Dermis microvascular lymphatic vessel endothelial cell (primary cell): Measurements from ENCODE around the gene NAP1L1. TPM values are rescaled to one million over a fixed set of nuclear protein-coding genes. Genes with fewer than 3 reads are reported as not detected.

Experiments used
- DNase-seq, 2 donors: peaks; one replicate each; pipeline versions ENCODE4 v3.0.0 to v3.0.0-alpha.2; 2010; ENCODE audit warnings: low read depth in 2 of 2
- total RNA-seq: library from RNA; depleted of rRNA; stranded (reverse); fragments of >200 nt; gene quantifications from 2 replicates; pipeline ENCODE4 v1.2.1, GENCODE V29; 2014

The NAP1L1 gene
- total RNA-seq, 1 donor from 2014 or later = 144 TPM

GRCh38 chr12:76023069-76023690 lies 61.3 kb downstream of the NAP1L1 start:
- no peak for DNase-seq

DNA sequence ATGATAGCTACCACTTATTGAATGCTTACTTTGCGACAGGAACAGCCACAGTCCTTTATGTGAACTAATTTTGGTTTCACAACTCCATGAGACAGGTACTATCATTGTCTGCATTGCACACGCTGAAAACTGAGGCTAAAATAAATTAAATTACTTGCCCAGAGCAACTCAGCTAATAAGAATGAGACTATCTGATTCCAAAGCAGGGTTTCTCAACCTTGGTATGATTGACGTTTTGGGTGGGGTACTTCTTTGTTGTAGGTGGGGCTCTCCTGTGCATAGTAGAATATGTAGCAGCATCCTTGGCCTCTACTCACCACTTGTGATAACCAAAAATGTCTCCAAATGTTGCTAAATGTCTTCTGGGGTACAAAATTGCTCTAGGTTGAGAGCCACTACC lies 62.0 kb downstream of the NAP1L1 start:
- DNase-seq = no peak

GRCh38 chr12:76020731-76021672 lies 63.5 kb downstream of the NAP1L1 start:
- peak; percentile 48 to 90 for DNase-seq

DNA sequence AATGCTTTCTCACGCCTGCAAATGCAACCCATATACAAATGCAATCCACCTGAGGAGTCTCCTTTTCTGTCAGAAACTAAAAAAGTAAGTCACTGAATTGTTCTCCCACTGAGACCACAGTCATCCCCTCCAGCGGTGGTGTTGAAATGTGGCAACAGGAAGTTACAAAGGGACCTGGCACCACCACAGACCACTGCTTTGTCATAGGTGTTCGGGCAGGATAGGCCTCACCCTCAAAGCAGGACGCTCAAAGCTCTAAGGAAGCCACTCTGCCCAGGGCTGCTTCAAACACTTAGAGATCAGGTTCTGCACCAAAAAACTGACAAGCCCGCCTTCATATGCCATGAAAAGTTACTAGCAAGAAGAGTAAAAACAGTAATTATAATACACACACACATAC lies 64.2 kb downstream of the NAP1L1 start:
- peak; percentile 50 to 66 for DNase-seq

- DNase-seq = no peak
These were observed 65.8 kb downstream of the NAP1L1 start for GRCh38 chr12:76018672-76019071.

DNA sequence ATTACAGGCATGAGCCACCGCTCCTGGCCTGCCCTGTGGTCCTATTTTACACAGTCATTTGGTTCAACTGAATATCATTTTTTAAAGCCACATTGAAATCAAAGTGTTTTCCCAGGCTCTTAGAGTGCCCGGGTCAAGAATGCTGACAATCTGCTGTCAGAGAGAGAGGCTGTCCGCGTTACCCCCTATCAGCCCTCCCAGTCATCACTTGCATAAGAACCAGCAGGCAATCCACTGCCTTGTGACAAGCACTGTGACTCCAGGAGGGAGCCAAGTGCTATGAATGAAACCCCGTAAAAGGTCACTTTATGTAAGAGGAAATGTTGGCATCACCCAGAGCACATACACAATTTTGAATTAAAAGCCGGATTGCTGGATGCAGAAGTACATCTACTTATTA lies 66.4 kb downstream of the NAP1L1 start:
- no peak for DNase-seq

DNA sequence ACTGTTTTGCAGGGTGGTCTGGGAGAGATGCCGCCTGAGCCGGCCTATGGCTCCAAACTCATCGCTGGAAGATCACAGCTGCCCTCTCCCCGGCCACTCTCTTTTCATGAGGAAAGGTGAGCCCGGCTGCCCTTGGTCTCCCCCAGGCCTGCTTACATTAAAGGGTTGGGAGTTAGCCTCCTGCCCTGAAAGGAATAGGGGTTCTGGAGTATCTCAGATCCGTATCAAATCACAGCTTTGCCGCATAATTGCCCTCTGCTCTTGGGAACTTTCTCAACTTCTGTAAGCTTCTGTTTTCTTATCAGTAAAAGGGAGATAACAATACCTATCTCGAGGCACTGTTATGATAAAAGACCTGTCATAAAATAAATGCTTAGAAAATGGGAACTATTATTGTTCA lies 70.5 kb downstream of the NAP1L1 start:
- no peak for DNase-seq

GRCh38 chr12:76013603-76014002 lies 70.9 kb downstream of the NAP1L1 start:
- no peak for DNase-seq

- no peak for DNase-seq
These were observed 71.8 kb downstream of the NAP1L1 start for GRCh38 chr12:76012644-76013043.

GRCh38 chr12:76010732-76011458 lies 73.6 kb downstream of the NAP1L1 start:
- no peak for DNase-seq

DNA sequence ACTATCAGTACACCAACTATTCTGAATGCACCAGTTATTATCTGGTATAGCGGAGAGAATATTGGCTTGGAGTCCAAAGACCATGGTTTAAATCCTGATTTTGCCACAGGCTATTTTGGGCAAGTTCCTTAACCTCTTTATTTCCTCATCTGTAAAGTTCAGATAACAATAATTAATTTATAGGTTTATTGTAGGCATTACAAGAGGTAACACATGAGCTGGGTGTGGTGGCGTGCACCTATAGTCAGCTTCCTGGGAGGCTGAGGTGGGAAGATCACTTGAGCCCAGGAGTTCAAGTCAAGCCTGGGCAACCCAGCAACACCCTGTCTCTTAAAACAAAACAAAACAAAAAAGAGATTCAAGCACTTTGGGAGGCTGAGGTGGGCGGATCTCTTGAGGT lies 76.1 kb downstream of the NAP1L1 start:
- no peak for DNase-seq

DNA sequence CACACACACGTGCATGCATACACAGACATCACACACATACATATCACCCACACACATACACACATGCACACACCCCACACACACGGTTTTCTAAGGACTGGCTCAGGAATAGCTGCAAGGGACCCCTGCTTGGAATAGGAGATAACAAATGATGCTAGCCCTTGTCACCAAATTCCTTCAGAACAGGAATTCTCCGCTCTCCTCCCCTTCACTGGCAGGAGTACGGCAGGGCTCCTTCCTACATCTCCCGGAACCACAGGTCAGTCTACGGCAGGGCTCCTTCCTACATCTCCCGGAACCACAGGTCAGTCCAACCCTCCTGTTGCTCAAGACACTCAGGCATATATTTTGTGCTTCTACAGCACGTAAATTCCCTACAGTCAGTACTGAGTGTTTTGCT lies 76.8 kb downstream of the NAP1L1 start:
- no peak for DNase-seq

DNA sequence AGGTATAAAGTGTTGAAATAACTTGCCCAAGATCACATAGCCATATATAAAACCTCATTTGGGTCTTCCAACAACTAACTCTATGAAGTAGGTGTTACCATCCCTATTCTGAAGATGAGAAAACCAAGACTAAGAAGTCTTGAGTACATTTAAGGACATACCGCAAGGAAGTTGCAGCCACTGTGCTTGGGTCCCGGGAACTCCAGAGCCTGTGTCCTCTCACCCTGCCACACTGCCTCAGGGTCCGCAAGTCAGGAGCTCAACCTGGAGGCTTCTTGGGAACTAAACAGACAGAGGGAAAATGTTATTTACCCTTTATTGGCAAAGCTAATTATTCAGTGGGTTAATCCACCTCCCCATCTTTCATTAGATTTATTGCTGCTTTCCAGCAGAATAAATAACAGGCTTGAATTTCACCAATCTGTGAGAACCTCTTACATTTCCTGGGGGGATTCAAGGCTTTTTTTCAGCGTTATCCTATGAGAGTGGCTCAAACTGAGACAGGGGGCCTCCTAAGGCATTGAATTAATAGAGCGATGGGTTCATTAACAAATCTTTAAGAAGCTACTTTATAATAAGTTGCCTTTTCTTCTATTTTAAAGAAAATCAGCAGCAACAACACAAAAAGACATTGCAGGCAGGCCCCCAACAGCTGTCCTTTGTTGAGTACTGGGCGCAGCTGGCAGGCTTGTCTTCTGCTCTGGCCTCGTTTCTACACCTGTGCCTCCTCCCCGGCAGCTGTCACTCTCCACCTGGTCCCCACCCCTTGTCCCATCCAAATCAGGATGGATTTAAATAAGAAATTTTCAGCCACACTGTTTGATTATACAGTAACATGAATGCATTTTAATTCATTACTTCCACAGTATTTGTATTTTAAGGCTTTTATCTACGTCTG lies 78.2 kb downstream of the NAP1L1 start:
- DNase-seq = no peak

GRCh38 chr12:76003355-76003638 lies 81.2 kb downstream of the NAP1L1 start:
- no peak for DNase-seq

GRCh38 chr12:76002598-76003354 lies 81.7 kb downstream of the NAP1L1 start:
- no peak for DNase-seq

DNA sequence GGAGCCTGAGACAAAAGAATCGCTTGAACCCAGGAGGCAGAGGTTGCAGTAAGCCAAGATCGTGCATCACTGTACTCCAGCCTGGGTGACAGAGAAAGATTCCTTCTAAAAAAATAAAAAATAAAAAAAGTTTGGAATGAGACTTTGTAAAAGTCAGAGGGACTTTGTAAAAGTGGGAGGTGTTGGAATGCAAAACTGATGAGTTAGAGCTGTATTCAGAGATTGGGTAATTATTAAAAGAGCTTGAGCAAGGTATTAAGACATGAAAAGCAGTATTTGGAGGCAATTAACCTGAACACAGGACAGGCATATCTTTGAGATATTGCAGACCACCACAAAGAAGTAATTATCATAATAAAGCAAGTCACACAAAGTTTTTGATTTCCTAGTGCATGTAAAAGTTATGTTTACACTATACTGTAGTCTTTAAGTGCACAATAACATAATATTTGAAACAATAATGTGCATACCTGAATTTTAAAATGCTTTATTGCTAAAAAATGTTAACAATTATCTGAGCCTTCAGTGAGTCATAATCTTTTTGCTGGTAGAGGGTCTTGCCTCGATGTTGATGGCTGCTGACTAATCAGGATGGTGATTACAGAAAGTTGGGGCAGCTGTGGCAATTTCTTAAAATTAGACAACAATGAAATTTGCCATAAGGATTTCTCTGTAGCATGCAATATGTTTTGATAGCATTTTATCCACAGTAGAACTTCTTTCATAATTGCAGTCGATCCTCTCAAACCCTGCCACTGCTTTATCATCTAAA lies 86.0 kb downstream of the NAP1L1 start:
- DNase-seq = no peak

GRCh38 chr12:75997658-75998057 lies 86.8 kb downstream of the NAP1L1 start:
- peak in 1 of 2 donors; percentile 67 for DNase-seq

DNA sequence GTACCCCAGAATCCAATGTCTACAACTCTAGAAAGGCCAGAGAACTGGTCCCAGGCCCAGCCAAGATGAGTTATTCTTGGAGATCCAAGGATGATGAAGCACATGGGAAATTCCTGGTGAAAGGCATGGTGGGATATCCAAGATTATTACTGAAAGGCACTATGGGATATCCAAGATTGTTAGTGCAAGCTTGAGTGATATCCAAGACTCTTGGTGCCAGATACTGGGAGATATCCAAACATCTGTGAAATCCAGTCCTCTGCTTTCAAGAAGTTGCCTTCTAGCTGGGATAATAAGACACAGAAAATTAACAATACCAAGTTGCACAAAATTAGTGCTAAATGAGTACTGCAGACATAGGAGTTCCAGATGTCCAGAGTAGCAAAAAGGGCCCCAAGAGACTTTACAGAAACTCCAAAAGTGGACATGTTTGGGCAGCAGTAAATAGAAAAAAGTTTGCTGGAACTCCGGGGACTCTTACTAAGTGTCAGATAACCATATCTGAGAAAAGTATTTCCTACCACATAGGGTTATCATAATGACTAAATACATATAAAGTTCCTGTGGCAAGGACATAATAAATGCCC lies 87.5 kb downstream of the NAP1L1 start:
- peak in 1 of 2 donors; percentile 24 for DNase-seq

GRCh38 chr12:75995691-75996090 lies 88.8 kb downstream of the NAP1L1 start:
- DNase-seq = no peak
